Neural crest cell (in vitro differentiated cells): ENCODE measurements around the gene DCAF7. TPM values are rescaled to one million over a fixed set of nuclear protein-coding genes. Genes with fewer than 3 reads are reported as not detected.

Source experiments
- DNase-seq: peaks from one replicate; pipeline ENCODE4 v3.0.0; 2021; ENCODE audit warnings: low read depth, mixed read lengths, low spot score
- H3K27ac Mint-ChIP-seq: one replicate; pipeline ENCODE4 v1.8.0; 2021; ENCODE audit warnings: mild to moderate bottlenecking, mixed read lengths; ENCODE audit not compliant: unreplicated experiment
- H3K27me3 Mint-ChIP-seq: 2 replicates; pipeline ENCODE4 v1.8.0; 2021; ENCODE audit warnings: low read depth, mild to moderate bottlenecking, mixed read lengths
- H3K36me3 Mint-ChIP-seq: 2 replicates; pipeline ENCODE4 v1.8.0; 2021; ENCODE audit warnings: low read depth, mild to moderate bottlenecking, mixed read lengths
- H3K4me1 Mint-ChIP-seq: 2 replicates; pipeline ENCODE4 v1.8.0; 2021; ENCODE audit warnings: mixed read lengths
- H3K4me3 Mint-ChIP-seq: one replicate; pipeline ENCODE4 v1.8.0; 2021; ENCODE audit warnings: mild to moderate bottlenecking, mixed read lengths
- H3K9me3 Mint-ChIP-seq: 2 replicates; pipeline ENCODE4 v1.8.0; 2021; ENCODE audit warnings: mixed read lengths
- CTCF ChIP-seq: fragments of 200-600 bp; sonication (generic); conservative IDR thresholded peaks from 2 replicates; pipeline ENCODE4 v1.5.0; 2021; ENCODE audit warnings: antibody characterized with exemption, mild to moderate bottlenecking
- total RNA-seq: library from RNA; stranded (reverse); gene quantifications from 2 replicates; pipeline ENCODE4 v1.2.1, GENCODE V29; 2021

The DCAF7 gene
- total RNA-seq, 1 donor from 2014 or later: 146 TPM

DNA sequence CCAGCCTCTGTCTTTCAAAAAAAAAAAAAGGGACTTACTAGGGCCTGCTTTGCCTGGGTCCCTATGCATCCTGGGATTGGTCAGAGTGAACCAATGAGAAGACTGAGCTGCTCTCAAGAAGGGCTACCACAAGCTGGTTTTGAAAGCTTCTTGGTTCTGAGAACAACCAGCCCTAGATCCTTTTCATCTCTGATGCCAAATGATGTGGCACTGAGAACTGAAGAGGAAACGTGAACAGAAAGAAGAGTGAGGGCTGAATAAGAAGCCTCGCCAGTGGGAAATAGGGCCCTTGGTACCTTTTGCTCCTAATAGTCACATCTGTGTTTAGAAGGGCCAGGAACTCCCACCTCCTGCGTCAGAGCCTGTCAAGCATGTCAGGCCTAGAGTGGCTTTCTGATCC, 61.1 kb downstream of the DCAF7 start:
- H3K27ac Mint-ChIP-seq: no peak overlapping the region
- H3K4me1 Mint-ChIP-seq: no peaks in the 10 kb centered on the region
- no peaks in the 10 kb centered on the region for H3K27me3 Mint-ChIP-seq
- H3K36me3 Mint-ChIP-seq: peaks cover 2% of the 10 kb centered on the region
- H3K4me3 Mint-ChIP-seq: no peak overlapping the region
- TF ChIP-seq CTCF: no peak
- H3K9me3 Mint-ChIP-seq: no peaks in the 10 kb centered on the region
- no peak for DNase-seq

DNA sequence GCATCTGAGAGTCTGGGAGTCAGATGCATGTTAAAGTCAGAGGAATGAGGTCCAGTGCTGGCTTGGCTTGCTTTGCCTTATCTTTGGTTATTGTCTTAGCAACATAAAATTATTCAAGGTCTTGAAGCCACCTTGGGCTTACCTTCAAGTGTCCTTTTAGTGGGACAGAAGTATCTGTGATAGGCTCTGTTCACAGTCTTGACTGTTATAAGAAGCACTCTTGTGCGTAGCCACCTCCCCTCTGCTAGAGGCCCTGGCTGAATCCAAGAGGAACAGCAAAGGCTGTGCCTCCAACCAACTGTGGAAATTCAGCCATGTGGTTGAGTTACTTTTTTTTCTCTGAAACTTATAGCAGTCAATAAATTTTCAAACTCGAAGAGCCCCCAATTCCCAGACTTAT, 63.4 kb downstream of the DCAF7 start:
- H3K27ac Mint-ChIP-seq: no peak overlapping the region
- peaks cover 5% of the 10 kb centered on the region for H3K27me3 Mint-ChIP-seq
- TF ChIP-seq CTCF: no peak
- H3K36me3 Mint-ChIP-seq: peaks cover 2% of the 10 kb centered on the region
- H3K4me3 Mint-ChIP-seq: no peak overlapping the region
- no peaks in the 10 kb centered on the region for H3K4me1 Mint-ChIP-seq
- H3K9me3 Mint-ChIP-seq: no peaks in the 10 kb centered on the region
- no peak for DNase-seq

DNA sequence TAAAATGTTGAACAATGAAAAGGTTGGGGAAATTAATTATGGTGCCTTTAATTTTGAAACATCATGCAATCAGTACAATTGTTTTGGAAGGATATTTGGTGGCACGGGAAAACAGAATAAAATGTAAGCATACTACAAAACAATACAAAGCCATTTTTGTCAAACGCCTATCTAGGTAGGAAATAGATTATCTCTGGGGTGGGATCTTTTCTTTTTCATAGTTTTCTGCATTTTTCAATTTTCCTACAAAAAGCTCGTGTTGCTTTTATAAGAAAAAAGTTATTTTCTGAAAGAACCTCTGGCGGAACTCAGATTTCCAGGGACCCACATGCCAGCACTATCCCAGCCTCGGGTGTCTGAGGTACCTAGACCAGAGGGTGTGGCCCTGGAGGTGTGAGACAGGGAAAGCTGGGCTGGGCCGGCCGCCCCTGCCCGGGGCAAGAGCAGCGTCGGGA, 71.0 kb downstream of the DCAF7 start:
- no peak for TF ChIP-seq CTCF

DNA sequence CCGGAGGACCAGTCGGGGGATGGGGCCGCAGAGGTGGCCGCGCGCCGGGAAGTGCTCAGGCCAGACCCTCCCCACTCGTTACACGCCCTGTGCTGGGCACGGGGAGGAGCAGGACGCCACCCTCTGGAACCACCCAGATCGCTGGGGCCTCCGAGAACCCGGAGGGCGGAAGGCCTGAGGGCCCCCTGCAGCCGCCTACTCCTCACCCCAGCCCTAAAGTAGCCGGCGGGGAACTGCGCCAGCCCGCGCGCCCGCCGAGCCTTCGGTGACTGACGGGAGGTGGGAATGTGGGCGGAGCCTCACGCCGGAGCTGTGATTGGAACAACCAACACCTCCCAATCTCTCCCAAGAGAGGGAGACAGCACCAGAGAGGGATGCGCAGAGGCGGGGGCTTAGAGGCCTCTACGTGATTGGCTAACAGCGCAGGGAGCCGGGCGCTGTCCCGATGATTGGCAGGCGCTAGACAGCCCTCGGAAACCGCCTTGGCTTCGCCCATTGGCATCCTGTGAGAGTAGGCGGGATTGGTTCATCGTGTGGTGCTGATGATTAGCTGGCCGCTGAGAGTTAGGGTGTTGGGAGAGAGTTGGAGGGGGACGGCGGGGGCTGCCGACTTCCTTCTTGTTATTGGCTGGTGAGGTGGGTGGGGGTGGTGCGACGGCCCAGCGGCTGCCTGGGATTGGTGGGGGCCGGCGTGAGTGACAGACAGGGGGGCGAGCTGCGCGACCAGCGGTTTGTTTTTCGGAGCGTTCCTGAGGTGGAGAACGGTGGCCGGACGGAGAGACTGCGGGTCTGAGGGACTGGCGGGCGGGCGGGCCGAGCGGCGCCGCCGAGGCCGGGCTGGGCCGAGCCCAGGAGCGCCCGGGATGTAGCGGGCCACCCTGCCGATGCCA, 71.7 kb downstream of the DCAF7 start, which contains the start of gene MAP3K3:
MAP3K3 (plus strand) TSS at position 734 of the 890 bp plus-strand sequence. CDS start 343 bp downstream, outside the sequence.
- no peaks in the 10 kb centered on the region for H3K9me3 Mint-ChIP-seq
- no peaks in the 10 kb centered on the region for H3K36me3 Mint-ChIP-seq
- peak within 1 kb of the TSS; percentile 85 for H3K27ac Mint-ChIP-seq
- H3K27me3 Mint-ChIP-seq: peaks cover 5% of the 10 kb centered on the region
- peaks cover 28% of the 10 kb centered on the region for H3K4me1 Mint-ChIP-seq
- peak within 1 kb of the TSS; percentile 100 for H3K4me3 Mint-ChIP-seq
- TF ChIP-seq CTCF: no peak
- peak; percentile 95 for DNase-seq

More for the DNA sequence above, 71.0 kb downstream of the DCAF7 start:
- H3K36me3 Mint-ChIP-seq: no peaks in the 10 kb centered on the region
- peaks cover 5% of the 10 kb centered on the region for H3K27me3 Mint-ChIP-seq
- DNase-seq: no peak
- H3K4me1 Mint-ChIP-seq: peaks cover 28% of the 10 kb centered on the region
- H3K4me3 Mint-ChIP-seq: peak overlapping the region; percentile 100
- H3K27ac Mint-ChIP-seq: no peak overlapping the region
- no peaks in the 10 kb centered on the region for H3K9me3 Mint-ChIP-seq

DNA sequence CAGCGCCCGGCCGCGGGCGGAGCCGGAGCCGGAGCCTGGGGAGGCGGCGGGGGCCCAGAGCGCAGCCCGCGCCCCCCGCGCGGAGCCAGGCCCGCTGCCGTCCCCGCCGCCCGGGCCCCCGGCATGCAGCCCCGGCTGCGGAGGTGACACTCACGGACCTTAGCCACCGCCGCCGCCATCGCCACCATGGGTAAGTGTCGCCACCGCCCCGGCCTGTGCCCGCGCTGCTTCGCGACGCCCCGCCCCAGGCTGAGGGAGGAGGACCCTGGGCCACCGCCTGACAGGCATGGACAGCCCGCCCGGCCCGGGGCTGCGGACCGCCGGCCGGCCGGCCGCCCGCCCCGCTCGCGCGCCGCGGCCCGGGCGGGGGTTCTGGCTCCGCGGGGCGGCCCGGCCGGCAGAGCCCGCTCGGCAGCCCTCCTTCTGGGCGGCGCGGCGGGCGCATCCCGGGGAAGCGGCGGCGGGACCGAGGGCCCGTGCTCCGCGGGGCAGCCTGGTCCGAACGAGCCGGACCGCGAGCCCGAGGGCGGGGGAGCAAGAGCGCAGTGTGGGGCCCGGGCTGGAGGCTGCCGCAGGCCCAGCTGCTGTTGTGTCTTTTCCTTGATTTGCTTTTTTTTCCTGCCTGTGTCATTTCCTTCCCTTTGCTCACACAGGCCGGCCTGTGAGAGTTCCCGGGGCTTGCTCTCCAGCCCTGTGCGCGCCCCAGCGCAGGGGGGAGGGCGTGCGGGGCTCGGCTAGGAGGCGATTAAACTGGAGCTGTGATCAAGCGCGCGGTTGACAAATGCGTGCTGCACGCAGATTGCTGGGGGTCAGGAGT, 72.5 kb downstream of the DCAF7 start:
- DNase-seq: peak; percentile 62
- Mint-ChIP-seq H3K4me1 (peaks cover 28% of the 10 kb centered on the region), H3K4me3 (peak overlapping the region; percentile 99), H3K36me3 (no peaks in the 10 kb centered on the region), H3K27ac (peak overlapping the region; percentile 85), H3K27me3 (peaks cover under 1% of the 10 kb centered on the region), H3K9me3 (no peaks in the 10 kb centered on the region)
- TF ChIP-seq CTCF: no peak
